ENCODE results near the gene KLHDC1. TPM values are rescaled to one million over a fixed set of nuclear protein-coding genes. Genes with fewer than 3 reads are reported as not detected.

Gene KLHDC1
- total RNA-seq, 1 donor from 2014 or later, result 2.1 TPM

DNA sequence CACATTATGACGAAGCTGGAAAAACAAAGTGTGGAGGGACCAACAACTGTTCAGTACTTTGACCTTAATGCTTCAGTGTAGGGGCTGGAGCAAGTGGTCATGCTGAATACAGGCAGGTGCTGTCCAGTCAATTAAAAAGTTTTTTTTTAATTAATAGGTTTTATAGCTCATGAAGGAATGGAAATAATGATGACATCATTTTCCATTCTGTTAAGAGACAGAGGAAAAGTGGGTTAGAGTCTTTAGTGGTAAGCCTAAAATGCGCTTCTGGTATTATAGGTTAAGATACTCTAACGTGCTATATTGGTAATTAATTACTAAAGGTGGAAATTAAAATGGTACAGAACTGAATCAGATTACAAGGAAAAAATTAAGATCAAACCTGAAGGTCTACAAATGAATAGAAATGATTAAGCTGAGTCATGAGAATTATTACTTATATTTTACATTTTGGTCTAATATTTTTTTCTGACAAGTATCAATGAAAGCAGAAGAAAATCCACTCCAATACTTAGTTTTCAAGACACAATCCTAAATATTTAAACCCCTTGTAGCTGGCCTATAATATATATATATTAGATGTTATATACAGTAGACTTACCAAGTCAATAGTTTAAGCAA is 90.6 kb downstream of the KLHDC1 start:
- no peaks in the 10 kb centered on the region for H3K4me1 Mint-ChIP-seq
- H3K27me3 Mint-ChIP-seq (ENCODE audit: low read depth), result no peaks in the 10 kb centered on the region
- H3K9me3 Mint-ChIP-seq, result no peaks in the 10 kb centered on the region
- TF ChIP-seq, protein P1, sequence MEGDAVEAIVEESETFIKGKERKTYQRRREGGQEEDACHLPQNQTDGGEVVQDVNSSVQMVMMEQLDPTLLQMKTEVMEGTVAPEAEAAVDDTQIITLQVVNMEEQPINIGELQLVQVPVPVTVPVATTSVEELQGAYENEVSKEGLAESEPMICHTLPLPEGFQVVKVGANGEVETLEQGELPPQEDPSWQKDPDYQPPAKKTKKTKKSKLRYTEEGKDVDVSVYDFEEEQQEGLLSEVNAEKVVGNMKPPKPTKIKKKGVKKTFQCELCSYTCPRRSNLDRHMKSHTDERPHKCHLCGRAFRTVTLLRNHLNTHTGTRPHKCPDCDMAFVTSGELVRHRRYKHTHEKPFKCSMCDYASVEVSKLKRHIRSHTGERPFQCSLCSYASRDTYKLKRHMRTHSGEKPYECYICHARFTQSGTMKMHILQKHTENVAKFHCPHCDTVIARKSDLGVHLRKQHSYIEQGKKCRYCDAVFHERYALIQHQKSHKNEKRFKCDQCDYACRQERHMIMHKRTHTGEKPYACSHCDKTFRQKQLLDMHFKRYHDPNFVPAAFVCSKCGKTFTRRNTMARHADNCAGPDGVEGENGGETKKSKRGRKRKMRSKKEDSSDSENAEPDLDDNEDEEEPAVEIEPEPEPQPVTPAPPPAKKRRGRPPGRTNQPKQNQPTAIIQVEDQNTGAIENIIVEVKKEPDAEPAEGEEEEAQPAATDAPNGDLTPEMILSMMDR (conservative IDR thresholded peaks at IDR 0.05), result no peak
- no peak for DNase-seq (ENCODE audit: low read depth, low spot score)
- H3K36me3 Mint-ChIP-seq (ENCODE audit: low read depth), result peaks cover 12% of the 10 kb centered on the region
- no peak overlapping the region for H3K27ac Mint-ChIP-seq (ENCODE audit: unreplicated experiment)
- H3K4me3 Mint-ChIP-seq, result no peak overlapping the region

DNA sequence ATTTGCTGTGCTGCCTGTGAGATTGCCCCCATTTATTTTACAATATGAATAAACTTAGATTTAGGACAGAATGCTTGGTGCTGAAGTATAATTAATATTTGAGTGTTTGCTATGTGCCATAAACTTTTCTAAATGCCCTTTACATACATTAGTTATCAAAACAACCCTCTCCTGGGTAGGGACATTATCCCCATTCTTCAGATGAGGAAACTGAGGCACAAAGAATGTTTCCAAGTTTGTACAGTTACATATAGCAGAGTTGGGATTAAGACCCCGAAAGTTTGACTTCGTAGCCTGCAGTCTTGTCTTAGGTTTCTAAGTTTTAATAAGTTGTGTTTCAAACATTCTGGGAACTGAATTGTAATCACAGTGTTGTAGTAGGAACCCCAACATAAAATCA is 93.4 kb downstream of the KLHDC1 start:
- Mint-ChIP-seq H3K27ac (ENCODE audit: unreplicated experiment) (no peak overlapping the region), H3K27me3 (ENCODE audit: low read depth) (no peaks in the 10 kb centered on the region), H3K9me3 (no peaks in the 10 kb centered on the region), H3K36me3 (ENCODE audit: low read depth) (peaks cover 20% of the 10 kb centered on the region), H3K4me1 (no peaks in the 10 kb centered on the region), H3K4me3 (no peak overlapping the region)
- TF ChIP-seq, protein P1 (conservative IDR thresholded peaks at IDR 0.05), result no peak
- DNase-seq (ENCODE audit: low read depth, low spot score), result no peak

DNA sequence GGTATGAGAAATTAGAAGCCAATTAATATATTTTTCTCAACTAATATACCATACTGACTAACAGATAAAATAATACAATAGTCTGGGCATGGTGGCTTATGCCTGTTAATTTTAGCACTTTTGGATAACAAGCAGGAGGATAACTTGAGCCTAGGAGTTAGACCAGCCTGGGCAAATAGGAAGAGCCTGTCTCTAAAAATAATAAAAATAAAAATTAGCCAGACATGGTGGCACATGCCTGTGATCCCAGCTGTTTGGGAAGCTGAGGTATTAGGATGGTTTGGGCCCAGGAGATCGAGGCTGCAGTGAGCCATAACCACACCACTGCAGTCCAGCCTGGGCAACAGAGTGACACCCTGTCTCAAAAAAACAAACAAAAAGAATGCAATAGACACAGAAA is 99.7 kb downstream of the KLHDC1 start:
- TF ChIP-seq, protein P1 (conservative IDR thresholded peaks at IDR 0.05), result no peak
- Mint-ChIP-seq H3K9me3 (no peaks in the 10 kb centered on the region), H3K4me1 (no peaks in the 10 kb centered on the region), H3K36me3 (ENCODE audit: low read depth) (peaks cover 18% of the 10 kb centered on the region), H3K4me3 (no peak overlapping the region), H3K27me3 (ENCODE audit: low read depth) (no peaks in the 10 kb centered on the region), H3K27ac (ENCODE audit: unreplicated experiment) (no peak overlapping the region)
- DNase-seq (ENCODE audit: low read depth, low spot score), result no peak

DNA sequence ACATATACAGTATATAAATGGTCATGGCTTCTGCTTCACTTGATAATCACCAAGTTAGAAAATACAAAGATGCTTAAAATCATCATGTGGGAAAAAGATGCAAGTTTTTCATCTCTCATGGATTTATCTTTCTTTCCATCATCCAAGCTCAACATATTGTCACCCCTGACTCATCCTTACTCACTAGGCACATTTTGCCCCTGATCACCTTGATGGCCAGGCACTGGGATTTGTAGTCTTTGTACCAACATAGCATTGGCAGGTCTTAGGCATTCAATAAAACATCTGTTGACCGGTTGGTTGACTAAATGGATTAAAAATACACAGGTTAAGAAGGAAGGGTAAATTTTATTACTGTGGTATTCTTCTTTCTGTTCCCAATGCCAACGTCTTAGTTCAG is 103.1 kb downstream of the KLHDC1 start:
- TF ChIP-seq, protein P1 (conservative IDR thresholded peaks at IDR 0.05), result no peak
- Mint-ChIP-seq H3K27me3 (ENCODE audit: low read depth) (no peaks in the 10 kb centered on the region), H3K36me3 (ENCODE audit: low read depth) (peaks cover 24% of the 10 kb centered on the region), H3K4me1 (no peaks in the 10 kb centered on the region), H3K4me3 (no peak overlapping the region), H3K27ac (ENCODE audit: unreplicated experiment) (no peak overlapping the region), H3K9me3 (no peaks in the 10 kb centered on the region)
- DNase-seq (ENCODE audit: low read depth, low spot score), result no peak

Other genes starting within 250 kb of the KLHDC1 start
- 1,386 and 1,393 TPM in 2 replicates for gene RPS29, start 106.7 kb upstream of the KLHDC1 start, total RNA-seq
- 40.2 and 42.9 TPM in 2 replicates for gene LRR1, start 94.2 kb upstream of the KLHDC1 start, total RNA-seq
- 147 and 151 TPM in 2 replicates for gene RPL36AL, start 72.5 kb upstream of the KLHDC1 start, total RNA-seq
- 31.8 and 32.3 TPM in 2 replicates for gene MGAT2, start 72.3 kb upstream of the KLHDC1 start, total RNA-seq
- 18.9 and 20.4 TPM in 2 replicates for gene DNAAF2, start 57.9 kb upstream of the KLHDC1 start, total RNA-seq
- 26.8 and 31.5 TPM in 2 replicates for gene POLE2, start 4.9 kb upstream of the KLHDC1 start, total RNA-seq
- gene KLHDC2, start 75.0 kb downstream of the KLHDC1 start, total RNA-seq, result 36.1 and 36.4 TPM in 2 replicates
- 68.9 and 71.0 TPM in 2 replicates for gene NEMF, start 159.7 kb downstream of the KLHDC1 start, total RNA-seq
- 55.8 and 58.0 TPM in 2 replicates for gene ARF6, start 200.0 kb downstream of the KLHDC1 start, total RNA-seq